Measurements from ENCODE around the gene CDKN1B.

DNA sequence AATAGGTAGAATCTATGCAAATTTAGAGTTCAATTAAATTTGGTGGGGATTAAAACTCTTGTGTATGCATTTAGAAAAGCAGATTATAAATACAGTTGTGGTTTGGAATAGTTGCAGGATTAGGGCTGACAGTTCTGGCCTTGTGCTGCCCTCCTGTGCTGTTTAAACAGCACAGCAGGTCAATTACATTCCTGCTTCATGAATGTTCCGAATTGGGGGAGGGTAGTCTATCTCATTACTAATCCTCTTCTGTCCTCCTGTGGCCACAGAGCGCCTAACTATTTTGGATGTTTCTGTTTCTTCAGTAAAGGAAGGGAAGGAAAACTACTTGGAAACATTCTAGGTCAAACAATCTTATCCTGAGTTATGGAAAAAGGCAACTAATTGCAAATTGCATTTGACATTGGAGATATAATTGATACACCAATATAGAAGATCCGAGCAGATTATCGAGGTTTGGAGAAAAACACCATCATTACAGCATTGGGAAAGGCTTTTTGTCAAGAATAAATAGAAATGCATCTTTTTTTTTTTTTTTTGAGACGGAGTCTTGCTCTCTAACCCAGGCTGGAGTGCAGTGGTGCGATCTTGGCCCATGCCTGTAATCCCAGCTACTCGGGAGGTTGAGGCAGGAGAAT is 12.5 kb upstream of the CDKN1B start:
- TF ChIP-seq, protein P1, sequence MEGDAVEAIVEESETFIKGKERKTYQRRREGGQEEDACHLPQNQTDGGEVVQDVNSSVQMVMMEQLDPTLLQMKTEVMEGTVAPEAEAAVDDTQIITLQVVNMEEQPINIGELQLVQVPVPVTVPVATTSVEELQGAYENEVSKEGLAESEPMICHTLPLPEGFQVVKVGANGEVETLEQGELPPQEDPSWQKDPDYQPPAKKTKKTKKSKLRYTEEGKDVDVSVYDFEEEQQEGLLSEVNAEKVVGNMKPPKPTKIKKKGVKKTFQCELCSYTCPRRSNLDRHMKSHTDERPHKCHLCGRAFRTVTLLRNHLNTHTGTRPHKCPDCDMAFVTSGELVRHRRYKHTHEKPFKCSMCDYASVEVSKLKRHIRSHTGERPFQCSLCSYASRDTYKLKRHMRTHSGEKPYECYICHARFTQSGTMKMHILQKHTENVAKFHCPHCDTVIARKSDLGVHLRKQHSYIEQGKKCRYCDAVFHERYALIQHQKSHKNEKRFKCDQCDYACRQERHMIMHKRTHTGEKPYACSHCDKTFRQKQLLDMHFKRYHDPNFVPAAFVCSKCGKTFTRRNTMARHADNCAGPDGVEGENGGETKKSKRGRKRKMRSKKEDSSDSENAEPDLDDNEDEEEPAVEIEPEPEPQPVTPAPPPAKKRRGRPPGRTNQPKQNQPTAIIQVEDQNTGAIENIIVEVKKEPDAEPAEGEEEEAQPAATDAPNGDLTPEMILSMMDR (conservative IDR thresholded peaks at IDR 0.05 in 1 of 2, IDR thresholded peaks at IDR 0.05 in 1 of 2; ENCODE audit: extremely low read depth in 1 of 2, insufficient read depth in 1 of 2, low read depth in 1 of 2, low read length in 2 of 2): peak; percentile 99 to 100
- no peak for TF ChIP-seq EZH2 (IDR thresholded peaks at IDR 0.05; ENCODE audit: borderline replicate concordance, low read length)
